Breast epithelium (tissue), 4 donors: ENCODE measurements around the gene NAV1. TPM values are rescaled to one million over a fixed set of nuclear protein-coding genes. Genes with fewer than 3 reads are reported as not detected.

Experiments used
- DNase-seq, 2 donors: peaks; one replicate each; pipeline ENCODE4 v3.0.0-alpha.2; 2019; ENCODE audit warnings: low spot score in 2 of 2
- H3K27ac ChIP-seq, 2 donors: fragments of 200-600 bp; sonication (generic) in 1 of 2; one replicate each; pipeline ENCODE4 v1.5.1; 2016 to 2019; ENCODE audit warnings: mild to moderate bottlenecking in 1 of 2
- H3K27me3 ChIP-seq, 2 donors: fragments of 200-600 bp; sonication (generic) in 1 of 2; one replicate each; pipeline versions ENCODE4 v1.5.1 to v1.6.0; 2017 to 2019; ENCODE audit warnings: control low read depth in 1 of 2, mild to moderate bottlenecking in 1 of 2
- H3K36me3 ChIP-seq: fragments of 200-600 bp; one replicate; pipeline ENCODE4 v1.5.1; 2019
- H3K4me1 ChIP-seq, 2 donors: fragments of 200-600 bp; sonication (generic); one replicate each; pipeline ENCODE4 v1.5.1; 2016 to 2019; ENCODE audit warnings: control low read depth in 1 of 2
- H3K4me3 ChIP-seq, 3 donors: fragments of 200-600 bp; sonication (generic); 1 replicate in 2 of 3; 2 replicates in 1 of 3; pipeline ENCODE4 v1.5.1; 2016 to 2019; ENCODE audit warnings: mild to moderate bottlenecking in 3 of 3, moderate library complexity in 2 of 3
- H3K9me3 ChIP-seq, 2 donors: fragments of 200-600 bp; sonication (generic) in 1 of 2; one replicate each; pipeline ENCODE4 v1.5.1; 2016 to 2019; ENCODE audit warnings: control low read depth in 1 of 2
- POLR2A ChIP-seq: fragments of 450-650 bp; IDR thresholded peaks from one replicate; pipeline ENCODE4 v1.6.1; 2016; ENCODE audit warnings: antibody characterized with exemption, mild to moderate bottlenecking, moderate library complexity
- POLR2AphosphoS5 ChIP-seq, 3 donors: sonication (generic); formaldehyde crosslinking; IDR thresholded peaks; one replicate each; pipeline ENCODE4 v1.6.1; 2017; ENCODE audit warnings: antibody characterized with exemption in 3 of 3
- intact Hi-C: fragments of 100-400 bp; cut with DNase I; formaldehyde crosslinking; loops from one replicate; pipeline ENCODE4 v1.15.1; 2023; ENCODE audit warnings: low total_unique reads
- total RNA-seq, 3 donors: library from RNA; depleted of rRNA; stranded (reverse); fragments of >200 nt; gene quantifications; one replicate each; pipeline ENCODE4 v1.1.0, GENCODE V29; 2016
- TF ChIP-seq, protein P1 (sequence below), 3 donors: fragments of 450-650 bp; IDR thresholded peaks; one replicate each; pipeline ENCODE4 v1.5.1; 2016 to 2017; ENCODE audit warnings: antibody characterized with exemption in 3 of 3, mild to moderate bottlenecking in 3 of 3, moderate library complexity in 3 of 3

NAV1 gene
- total RNA-seq, 3 donors from 2014 or later = 11.3 to 31.5 (median 22.7) TPM

GRCh38 chr1:201501812-201502510 lies 37.0 kb upstream of the NAV1 start:
- Histone ChIP-seq H3K4me3 (peak overlapping the region in 2 of 3 donors; percentile 88 to 96), H3K27ac (peak overlapping the region; percentile 97 to 99)

GRCh38 chr1:201502511-201502857 lies 36.4 kb upstream of the NAV1 start:
- peaks cover 16 to 25% of the 10 kb centered on the region in 2 donors for H3K4me1 ChIP-seq
- TF ChIP-seq POLR2AphosphoS5 (IDR thresholded peaks at IDR 0.05) (no peak), POLR2A (no peak)
- TF ChIP-seq, protein P1, sequence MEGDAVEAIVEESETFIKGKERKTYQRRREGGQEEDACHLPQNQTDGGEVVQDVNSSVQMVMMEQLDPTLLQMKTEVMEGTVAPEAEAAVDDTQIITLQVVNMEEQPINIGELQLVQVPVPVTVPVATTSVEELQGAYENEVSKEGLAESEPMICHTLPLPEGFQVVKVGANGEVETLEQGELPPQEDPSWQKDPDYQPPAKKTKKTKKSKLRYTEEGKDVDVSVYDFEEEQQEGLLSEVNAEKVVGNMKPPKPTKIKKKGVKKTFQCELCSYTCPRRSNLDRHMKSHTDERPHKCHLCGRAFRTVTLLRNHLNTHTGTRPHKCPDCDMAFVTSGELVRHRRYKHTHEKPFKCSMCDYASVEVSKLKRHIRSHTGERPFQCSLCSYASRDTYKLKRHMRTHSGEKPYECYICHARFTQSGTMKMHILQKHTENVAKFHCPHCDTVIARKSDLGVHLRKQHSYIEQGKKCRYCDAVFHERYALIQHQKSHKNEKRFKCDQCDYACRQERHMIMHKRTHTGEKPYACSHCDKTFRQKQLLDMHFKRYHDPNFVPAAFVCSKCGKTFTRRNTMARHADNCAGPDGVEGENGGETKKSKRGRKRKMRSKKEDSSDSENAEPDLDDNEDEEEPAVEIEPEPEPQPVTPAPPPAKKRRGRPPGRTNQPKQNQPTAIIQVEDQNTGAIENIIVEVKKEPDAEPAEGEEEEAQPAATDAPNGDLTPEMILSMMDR (IDR thresholded peaks at IDR 0.05) = no peak
- intact Hi-C loops = no loop called here

More at GRCh38 chr1:201501812-201502510, 37.0 kb upstream of the NAV1 start:
- H3K36me3 ChIP-seq = no peaks in the 10 kb centered on the region
- intact Hi-C loops = no loop called here
- no peaks in the 10 kb centered on the region for H3K9me3 ChIP-seq
- DNase-seq = peak in 1 of 2 donors; percentile 69
- peaks cover 15 to 20% of the 10 kb centered on the region in 2 donors for H3K4me1 ChIP-seq
- no peaks in the 10 kb centered on the region for H3K27me3 ChIP-seq
- TF ChIP-seq POLR2AphosphoS5 (IDR thresholded peaks at IDR 0.05) (peak; percentile 39 to 48 (median 45)), POLR2A (no peak)
- TF ChIP-seq, protein P1 (IDR thresholded peaks at IDR 0.05) = no peak

GRCh38 chr1:201503397-201504176 lies 35.3 kb upstream of the NAV1 start:
- DNase-seq = peak in 1 of 2 donors; percentile 89
- TF ChIP-seq POLR2A (peak; percentile 67), POLR2AphosphoS5 (IDR thresholded peaks at IDR 0.05) (peak; percentile 52 to 86 (median 79))
- TF ChIP-seq, protein P1 (IDR thresholded peaks at IDR 0.05) = no peak
- H3K9me3 ChIP-seq = no peaks in the 10 kb centered on the region
- intact Hi-C loops = no loop called here
- no peaks in the 10 kb centered on the region for H3K36me3 ChIP-seq
- peak overlapping the region; percentile 97 to 99 for H3K27ac ChIP-seq
- H3K27me3 ChIP-seq = no peaks in the 10 kb centered on the region
- H3K4me3 ChIP-seq = peak overlapping the region in 2 of 3 donors; percentile 88 to 96
- peaks cover 27% of the 10 kb centered on the region in 2 donors for H3K4me1 ChIP-seq

More at GRCh38 chr1:201502511-201502857, 36.4 kb upstream of the NAV1 start:
- Histone ChIP-seq H3K4me3 (peak overlapping the region in 2 of 3 donors; percentile 88 to 96), H3K36me3 (no peaks in the 10 kb centered on the region), H3K27me3 (no peaks in the 10 kb centered on the region), H3K27ac (peak overlapping the region; percentile 97 to 99), H3K9me3 (no peaks in the 10 kb centered on the region)
- DNase-seq = peak in 1 of 2 donors; percentile 18

- no peak for DNase-seq
- intact Hi-C loops = no loop called here
- TF ChIP-seq POLR2A (no peak), POLR2AphosphoS5 (IDR thresholded peaks at IDR 0.05) (no peak)
- TF ChIP-seq, protein P1 (IDR thresholded peaks at IDR 0.05) = no peak
Measured at GRCh38 chr1:201504179-201504631, 34.7 kb upstream of the NAV1 start.

More at GRCh38 chr1:201504179-201504631, 34.7 kb upstream of the NAV1 start:
- H3K27ac ChIP-seq = peak overlapping the region; percentile 97 to 99
- H3K4me1 ChIP-seq = peaks cover 27% of the 10 kb centered on the region in 2 donors
- no peaks in the 10 kb centered on the region for H3K36me3 ChIP-seq
- no peaks in the 10 kb centered on the region for H3K9me3 ChIP-seq
- H3K27me3 ChIP-seq = no peaks in the 10 kb centered on the region
- H3K4me3 ChIP-seq = peak overlapping the region; percentile 64 to 96 (median 88)
